Measurements from ENCODE around the gene SUPT5H. TPM values are rescaled to one million over a fixed set of nuclear protein-coding genes. Genes with fewer than 3 reads are reported as not detected.

The SUPT5H gene
- total and polyA plus RNA-seq, 2 of the 13 experiments (the other 11 are each of a cell fraction or from before 2014, with no cell fraction given) = 48.2 to 51.7 TPM

DNA sequence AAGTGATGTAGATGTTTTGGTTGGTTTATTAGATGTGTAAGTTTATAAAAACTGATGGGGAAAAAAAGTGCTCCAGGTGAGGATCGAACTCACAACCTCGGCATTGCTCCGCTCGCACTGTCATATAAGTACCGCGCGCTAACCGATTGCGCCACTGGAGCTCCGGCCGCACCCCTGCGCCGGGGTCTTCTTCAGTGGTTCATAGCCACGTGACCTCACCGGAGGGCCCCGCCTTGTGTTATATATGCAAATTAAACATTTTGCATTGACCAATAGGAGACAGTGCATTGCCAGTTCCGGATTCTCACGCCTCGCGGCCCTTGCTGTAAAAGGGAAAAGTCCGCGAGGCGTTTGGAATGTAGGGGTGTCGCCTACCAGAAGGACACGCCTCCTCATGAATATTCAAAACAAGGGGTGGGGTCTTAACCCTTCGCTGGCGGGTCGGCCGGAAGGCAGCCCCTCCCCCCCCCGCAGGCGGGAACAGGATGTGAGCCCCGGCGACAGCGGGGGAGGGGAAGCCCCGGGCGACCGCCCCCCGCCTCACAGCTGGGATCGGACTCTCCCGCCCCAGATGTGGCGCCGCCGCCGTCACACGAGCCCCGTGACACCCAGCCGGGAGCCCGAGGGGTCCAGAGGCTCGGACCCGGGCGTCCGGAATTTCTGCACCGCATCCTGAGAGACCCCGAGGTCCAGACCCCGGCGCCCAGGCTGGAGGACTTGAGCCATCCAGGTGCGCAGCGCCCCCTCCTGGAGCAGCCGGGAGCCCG is 33.1 kb upstream of the SUPT5H start, which contains the start of gene PLEKHG2 (continued):
- TF ChIP-seq ZBTB3 (CRISPR knock-in tag; IDR thresholded peaks at IDR 0.05; ENCODE audit: borderline replicate concordance, low read depth) (0 out of 2 replicates have a peak, but pooled peaks have one; percentile 83), SNAPC4 (CRISPR knock-in tag; IDR thresholded peaks at IDR 0.05) (peak; percentile 98), ATF7 (IDR thresholded peaks at IDR 0.05) (peak; percentile 65), ATF7 (CRISPR knock-in tag; IDR thresholded peaks at IDR 0.05) (0 out of 2 replicates have a peak, but pooled peaks have one; percentile 45), MLX (CRISPR knock-in tag; IDR thresholded peaks at IDR 0.05) (peak; percentile 53; the same call in 1 of the 2 replicates), SMAD3 (CRISPR knock-in tag; IDR thresholded peaks at IDR 0.05) (peak; percentile 91), ZBTB33 (CRISPR knock-in tag; IDR thresholded peaks at IDR 0.05) (peak; percentile 47), ZNF354B (CRISPR knock-in tag; IDR thresholded peaks at IDR 0.05) (no peak), BCL6 (CRISPR knock-in tag; IDR thresholded peaks at IDR 0.05) (no peak), IRX3 (CRISPR knock-in tag; IDR thresholded peaks at IDR 0.05; ENCODE audit: borderline replicate concordance, low read depth) (0 out of 2 replicates have a peak, but pooled peaks have one; percentile 35), ZNF432 (CRISPR knock-in tag; IDR thresholded peaks at IDR 0.05; ENCODE audit: borderline replicate concordance) (no peak), SP2 (CRISPR knock-in tag; IDR thresholded peaks at IDR 0.05) (0 out of 2 replicates have a peak, but pooled peaks have one; percentile 33), HNRNPL (IDR thresholded peaks at IDR 0.05; ENCODE audit: low read depth, low read length) (peak; percentile 36; the same call in 1 of the 2 replicates), POLR2AphosphoS5 (IDR thresholded peaks at IDR 0.05; ENCODE audit: low read depth, low read length) (0 out of 2 replicates have a peak, but pooled peaks have one; percentile 30), ERF (CRISPR knock-in tag; IDR thresholded peaks at IDR 0.05) (peak; percentile 48; the same call in 1 of the 2 replicates), TFAP4 (IDR thresholded peaks at IDR 0.05; ENCODE audit: borderline replicate concordance, low read depth) (peak; percentile 73; the same call in 1 of the 2 replicates), MXI1 (IDR thresholded peaks at IDR 0.05; ENCODE audit: borderline replicate concordance, low read depth, low read length) (peak; percentile 76; the same call in 2 of the 3 replicates)
- TF ChIP-seq, protein P1, sequence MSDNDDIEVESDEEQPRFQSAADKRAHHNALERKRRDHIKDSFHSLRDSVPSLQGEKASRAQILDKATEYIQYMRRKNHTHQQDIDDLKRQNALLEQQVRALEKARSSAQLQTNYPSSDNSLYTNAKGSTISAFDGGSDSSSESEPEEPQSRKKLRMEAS (IDR thresholded peaks at IDR 0.05) = peak; percentile 89
- TF ChIP-seq, protein P2, sequence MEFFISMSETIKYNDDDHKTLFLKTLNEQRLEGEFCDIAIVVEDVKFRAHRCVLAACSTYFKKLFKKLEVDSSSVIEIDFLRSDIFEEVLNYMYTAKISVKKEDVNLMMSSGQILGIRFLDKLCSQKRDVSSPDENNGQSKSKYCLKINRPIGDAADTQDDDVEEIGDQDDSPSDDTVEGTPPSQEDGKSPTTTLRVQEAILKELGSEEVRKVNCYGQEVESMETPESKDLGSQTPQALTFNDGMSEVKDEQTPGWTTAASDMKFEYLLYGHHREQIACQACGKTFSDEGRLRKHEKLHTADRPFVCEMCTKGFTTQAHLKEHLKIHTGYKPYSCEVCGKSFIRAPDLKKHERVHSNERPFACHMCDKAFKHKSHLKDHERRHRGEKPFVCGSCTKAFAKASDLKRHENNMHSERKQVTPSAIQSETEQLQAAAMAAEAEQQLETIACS (CRISPR knock-in tag; IDR thresholded peaks at IDR 0.05) = peak; percentile 18; the same call in 1 of the 2 replicates
